ENCODE data around the gene TRAF3IP1.

- no peak for TF ChIP-seq TAF1 (IDR thresholded peaks at IDR 0.05; ENCODE audit: borderline replicate concordance, insufficient read depth, low read length)
- TF ChIP-seq REST (IDR thresholded peaks at IDR 0.05; ENCODE audit: insufficient read depth in 1 of 2, low read depth in 2 of 2, low read length in 2 of 2), result no peak
- no peak for TF ChIP-seq SIN3A (IDR thresholded peaks at IDR 0.05; ENCODE audit: borderline replicate concordance, insufficient read depth, low read length)
Observed at GRCh38 chr2:238325694-238326093, 5.4 kb downstream of the TRAF3IP1 start.

Data from PFSK-1 (cell line).